Measurements from ENCODE around the gene TMED3. TPM values are rescaled to one million over a fixed set of nuclear protein-coding genes. Genes with fewer than 3 reads are reported as not detected.
"Not testable (repeated sequence)": the region's sequence is repeated elsewhere in the genome, so short reads cannot be mapped to it uniquely, and the experiment has no call there.

Gene TMED3
- total RNA-seq, 2 experiments from 2014 or later, result 37.6 to 37.9 TPM

DNA sequence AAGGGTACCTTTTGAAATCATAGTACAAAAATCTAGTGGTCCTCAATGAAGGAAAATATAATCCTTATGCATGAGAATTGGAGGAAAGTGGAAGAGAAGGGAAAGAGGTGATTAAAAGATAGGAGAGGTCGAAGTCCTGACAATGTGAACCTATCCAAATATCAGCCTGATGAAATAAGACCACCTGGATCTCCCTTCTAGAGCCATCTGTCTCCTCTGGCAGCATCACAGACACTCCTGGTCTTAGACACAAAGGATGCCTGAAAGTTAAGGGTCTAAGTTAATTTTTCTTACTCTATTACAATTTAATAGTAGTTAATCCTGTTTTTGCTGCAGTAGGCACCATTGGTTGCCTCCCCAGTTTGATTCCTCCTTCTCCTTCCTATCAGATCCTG lies 11.1 kb upstream of the TMED3 start:
- CTCF ChIA-PET, result no interaction called here
- H3K9me3 Mint-ChIP-seq, result no peaks in the 10 kb centered on the region
- intact Hi-C loops (cut with micrococcal nuclease), result no loop called here
- H3K4me1 Mint-ChIP-seq (ENCODE audit: low read depth), result no peaks in the 10 kb centered on the region
- DNase-seq, result no peak
- H3K4me3 Mint-ChIP-seq, result no peak overlapping the region
- peaks cover 22% of the 10 kb centered on the region for H3K27me3 Mint-ChIP-seq (ENCODE audit: low read depth)
- H3K27ac Mint-ChIP-seq, result no peak overlapping the region
- H3K36me3 Mint-ChIP-seq (ENCODE audit: low read depth), result no peaks in the 10 kb centered on the region

DNA sequence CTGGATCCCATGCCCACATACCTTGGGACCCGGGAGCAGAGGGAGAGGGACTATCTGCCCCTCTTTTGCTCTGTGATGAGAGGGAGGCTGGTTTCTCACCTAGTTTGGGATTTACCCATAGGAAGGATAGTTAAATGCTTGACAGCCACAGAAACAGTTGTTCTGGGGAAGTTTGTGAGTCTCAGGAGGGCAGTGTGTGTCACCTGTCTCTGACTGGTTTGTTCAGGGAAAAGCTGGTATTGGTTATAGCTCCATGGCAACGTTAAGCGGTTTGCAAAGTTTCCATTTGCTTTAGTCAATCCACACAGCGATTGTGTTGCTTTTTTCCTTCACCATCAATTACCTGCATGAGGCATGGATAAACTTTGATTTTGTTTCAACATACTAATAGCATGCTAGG lies 3.7 kb upstream of the TMED3 start:
- peaks cover 18% of the 10 kb centered on the region for H3K4me1 Mint-ChIP-seq (ENCODE audit: low read depth)
- H3K27me3 Mint-ChIP-seq (ENCODE audit: low read depth), result peaks cover 28% of the 10 kb centered on the region
- H3K27ac Mint-ChIP-seq, result no peak overlapping the region
- DNase-seq, result no peak
- H3K36me3 Mint-ChIP-seq (ENCODE audit: low read depth), result peaks cover 3% of the 10 kb centered on the region
- intact Hi-C loops (cut with micrococcal nuclease), result no loop called here
- H3K9me3 Mint-ChIP-seq, result no peaks in the 10 kb centered on the region
- CTCF ChIA-PET, result no interaction called here
- H3K4me3 Mint-ChIP-seq, result no peak overlapping the region

DNA sequence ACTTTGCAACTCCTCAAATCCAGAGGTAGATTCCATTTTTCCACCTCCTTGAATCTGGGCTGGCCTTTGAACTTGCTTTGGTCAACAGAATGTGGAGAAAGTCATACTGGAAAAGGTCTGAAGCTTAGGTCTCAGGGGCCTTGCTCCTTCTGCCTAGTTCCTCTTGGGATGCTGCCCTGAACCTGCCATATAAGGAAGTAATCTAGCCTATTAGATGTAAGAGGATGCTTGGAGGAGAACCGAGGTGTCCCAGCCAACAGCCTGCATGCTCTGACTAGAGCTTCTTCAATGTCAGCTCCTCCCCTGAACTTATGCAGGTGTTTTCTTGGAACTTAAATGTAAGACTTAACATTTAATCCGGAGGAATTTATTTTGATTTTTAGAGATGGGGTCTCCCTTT lies 2.0 kb upstream of the TMED3 start:
- CTCF ChIA-PET, result no interaction called here
- Mint-ChIP-seq H3K4me3 (no peak overlapping the region), H3K36me3 (ENCODE audit: low read depth) (peaks cover 14% of the 10 kb centered on the region), H3K4me1 (ENCODE audit: low read depth) (peaks cover 30% of the 10 kb centered on the region), H3K9me3 (no peaks in the 10 kb centered on the region), H3K27ac (no peak overlapping the region), H3K27me3 (ENCODE audit: low read depth) (peaks cover 21% of the 10 kb centered on the region)
- intact Hi-C loops (cut with micrococcal nuclease), result no loop called here
- DNase-seq, result no peak

DNA sequence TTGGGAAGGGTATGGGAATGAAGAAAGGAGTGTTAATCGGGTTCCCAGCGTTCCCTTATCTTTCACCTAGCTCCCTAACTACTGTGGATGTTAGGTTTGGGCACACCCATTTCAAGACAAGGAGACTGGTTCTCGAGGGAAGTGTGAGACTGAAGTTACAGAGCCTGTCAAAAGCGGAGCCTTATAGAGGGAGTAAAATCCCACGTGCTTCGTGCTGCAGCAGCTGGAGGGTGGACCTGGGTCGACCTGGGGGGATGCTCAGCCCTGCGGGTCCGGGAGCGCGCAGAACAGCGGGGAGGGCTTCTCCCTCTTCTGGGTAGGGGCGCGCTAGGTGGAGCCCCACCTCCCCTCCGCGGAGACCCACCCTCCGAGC lies 314 bp upstream of the TMED3 start:
- intact Hi-C loops (cut with micrococcal nuclease), result loop anchor here (10.0 kb wide), 2 partner anchors 844 to 1384 kb away; partner anchors contain the start of genes ABHD17C and FAH

DNA sequence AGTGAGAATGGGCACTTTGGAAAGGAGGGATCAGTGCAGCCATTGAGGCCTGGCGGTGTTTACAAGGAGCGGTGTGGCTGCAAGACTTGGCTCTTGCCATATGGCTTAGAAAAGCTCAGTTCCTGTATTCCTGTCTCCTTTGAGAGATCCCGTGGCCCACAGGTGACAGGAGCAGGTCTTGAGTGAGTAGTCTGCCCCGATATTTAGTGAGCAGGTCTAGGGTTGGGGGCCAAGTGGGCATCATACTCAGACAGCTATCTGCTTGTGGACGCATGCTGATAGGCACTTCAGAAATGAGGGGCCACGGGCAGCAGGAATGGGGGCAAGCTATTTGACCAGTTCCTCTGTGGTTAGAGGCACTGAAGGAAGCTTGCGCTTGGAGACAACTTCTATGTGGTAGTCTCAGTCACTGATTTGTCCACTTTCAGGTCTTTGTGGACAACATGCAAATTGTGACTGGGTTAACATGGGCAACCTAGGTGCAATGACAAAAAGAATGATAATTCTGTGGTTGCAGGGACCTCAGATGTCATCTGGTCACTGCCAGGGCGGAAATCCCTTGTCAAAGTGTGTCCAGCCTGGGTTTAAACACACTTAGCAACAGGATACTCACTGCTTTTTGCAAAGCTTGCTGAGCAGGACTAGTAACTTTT lies 1.1 kb downstream of the TMED3 start:
- peaks cover 40% of the 10 kb centered on the region for H3K36me3 Mint-ChIP-seq (ENCODE audit: low read depth)
- H3K9me3 Mint-ChIP-seq, result no peaks in the 10 kb centered on the region
- peaks cover 40% of the 10 kb centered on the region for H3K4me1 Mint-ChIP-seq (ENCODE audit: low read depth)
- CTCF ChIA-PET, result interaction anchor here (1.0 to 1.6 kb wide), 3 partner anchors 44 to 285 kb away, joined by 3 read pairs; no protein-coding TSS in a partner anchor
- intact Hi-C loops (cut with micrococcal nuclease), result loop anchor here (10.0 kb wide), 2 partner anchors 843 to 1383 kb away; partner anchors contain the start of genes ABHD17C and FAH
- H3K27ac Mint-ChIP-seq, result no peak overlapping the region
- H3K4me3 Mint-ChIP-seq, result peak overlapping the region; percentile 85
- no peak for DNase-seq
- H3K27me3 Mint-ChIP-seq (ENCODE audit: low read depth), result peaks cover 14% of the 10 kb centered on the region

More for the DNA sequence above, 314 bp upstream of the TMED3 start:
- CTCF ChIA-PET, result interaction anchor here (1.1 to 1.6 kb wide), 3 partner anchors 29 to 287 kb away, joined by 3 to 4 read pairs (median 4); no protein-coding TSS in a partner anchor
- Mint-ChIP-seq H3K9me3 (no peaks in the 10 kb centered on the region), H3K36me3 (ENCODE audit: low read depth) (peaks cover 28% of the 10 kb centered on the region), H3K27ac (no peak overlapping the region), H3K4me3 (peak overlapping the region; percentile 80), H3K4me1 (ENCODE audit: low read depth) (peaks cover 34% of the 10 kb centered on the region), H3K27me3 (ENCODE audit: low read depth) (peaks cover 18% of the 10 kb centered on the region)
- DNase-seq, result peak; percentile 21

DNA sequence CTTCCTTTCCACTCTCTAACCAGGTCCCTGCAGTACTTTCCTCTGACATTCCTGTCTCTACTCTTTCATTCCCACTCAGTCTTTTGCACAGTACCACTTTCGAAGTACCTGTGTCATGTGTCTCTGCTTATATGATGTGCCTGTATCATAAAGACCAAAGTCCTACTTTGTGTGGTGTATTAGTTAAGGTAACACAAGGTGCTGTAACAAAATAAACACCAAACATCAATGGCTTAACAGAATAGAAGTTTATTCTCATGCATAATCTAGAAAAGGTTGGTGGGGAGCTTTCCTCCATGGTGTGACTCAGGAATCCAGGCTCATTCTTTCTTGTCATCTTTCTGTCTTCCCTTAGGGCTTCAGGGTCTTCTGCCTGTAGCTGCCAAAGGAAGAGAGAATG lies 3.3 kb downstream of the TMED3 start:
- intact Hi-C loops (cut with micrococcal nuclease), result loop anchor here (10.0 kb wide), 2 partner anchors 841 to 1381 kb away; partner anchors contain the start of genes ABHD17C and FAH
- H3K9me3 Mint-ChIP-seq, result no peaks in the 10 kb centered on the region
- H3K4me3 Mint-ChIP-seq, result no peak overlapping the region
- peaks cover 36% of the 10 kb centered on the region for H3K4me1 Mint-ChIP-seq (ENCODE audit: low read depth)
- CTCF ChIA-PET, result no interaction called here
- peaks cover 8% of the 10 kb centered on the region for H3K27me3 Mint-ChIP-seq (ENCODE audit: low read depth)
- H3K36me3 Mint-ChIP-seq (ENCODE audit: low read depth), result peaks cover 59% of the 10 kb centered on the region
- DNase-seq, result no peak
- no peak overlapping the region for H3K27ac Mint-ChIP-seq

DNA sequence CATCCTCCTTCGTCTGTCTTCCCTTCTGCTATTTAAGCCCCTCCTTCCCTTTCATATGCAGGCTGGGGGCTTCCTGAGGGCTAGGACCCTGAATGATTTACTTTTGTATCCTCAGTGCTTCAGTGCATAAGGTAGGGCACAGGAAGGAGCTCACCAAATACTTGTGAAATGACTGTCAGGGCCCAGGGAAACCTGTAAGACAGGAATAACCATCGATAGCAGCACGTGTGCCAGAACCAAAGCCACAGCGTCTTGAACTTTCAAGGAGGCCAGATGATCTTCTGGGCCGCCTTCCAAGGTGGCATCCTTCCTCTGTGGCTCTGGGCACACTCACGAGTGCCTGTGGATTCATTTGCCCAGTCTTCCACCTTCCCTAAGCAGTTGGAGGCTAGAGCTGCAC lies 3.9 kb downstream of the TMED3 start:
- intact Hi-C loops (cut with micrococcal nuclease), result loop anchor here (10.0 kb wide), 2 partner anchors 840 to 1380 kb away; partner anchors contain the start of genes ABHD17C and FAH
- H3K4me1 Mint-ChIP-seq (ENCODE audit: low read depth), result peaks cover 36% of the 10 kb centered on the region
- no peak for DNase-seq
- H3K27me3 Mint-ChIP-seq (ENCODE audit: low read depth), result peaks cover 5% of the 10 kb centered on the region
- H3K9me3 Mint-ChIP-seq, result no peaks in the 10 kb centered on the region
- no peak overlapping the region for H3K4me3 Mint-ChIP-seq
- CTCF ChIA-PET, result no interaction called here
- no peak overlapping the region for H3K27ac Mint-ChIP-seq
- peaks cover 65% of the 10 kb centered on the region for H3K36me3 Mint-ChIP-seq (ENCODE audit: low read depth)

DNA sequence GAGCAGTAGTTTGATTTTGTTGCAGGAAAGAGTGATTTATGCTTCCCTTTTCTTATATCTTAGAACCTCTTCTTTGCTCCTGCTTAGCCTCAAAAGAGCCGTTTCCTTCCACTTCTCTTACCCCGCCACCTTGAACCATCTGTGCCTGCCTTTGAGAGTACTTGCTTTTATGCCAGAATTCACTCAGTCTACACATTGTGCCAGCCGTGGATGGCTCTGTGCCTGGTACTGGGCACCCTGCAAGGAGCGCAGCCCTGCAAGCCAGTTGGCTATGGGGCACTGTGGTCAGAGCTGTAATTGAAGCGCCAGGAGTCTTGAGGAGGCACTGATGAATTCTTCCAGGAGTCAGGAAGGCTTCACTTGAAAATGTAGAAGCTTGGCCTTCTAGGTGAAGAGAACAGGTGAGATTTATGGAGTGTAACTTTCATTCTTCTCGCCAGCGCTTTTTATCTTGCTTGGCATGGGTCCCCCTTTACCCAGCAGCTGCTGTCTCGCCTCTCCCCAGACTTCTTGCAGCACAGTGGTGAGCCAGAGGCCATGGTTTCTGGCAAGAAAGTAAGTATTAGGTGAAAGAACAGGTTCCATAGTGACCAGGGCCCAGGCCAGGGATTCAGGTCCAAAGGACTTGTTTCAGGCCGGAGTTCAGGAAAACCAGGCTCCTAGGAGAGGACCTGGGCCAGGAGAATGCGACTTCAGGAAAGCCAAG lies 4.9 kb downstream of the TMED3 start:
- H3K36me3 Mint-ChIP-seq (ENCODE audit: low read depth), result peaks cover 68% of the 10 kb centered on the region
- H3K4me3 Mint-ChIP-seq, result no peak overlapping the region
- intact Hi-C loops (cut with micrococcal nuclease), result loop anchor here (10.0 kb wide), 2 partner anchors 839 to 1379 kb away; partner anchors contain the start of genes ABHD17C and FAH
- no peaks in the 10 kb centered on the region for H3K9me3 Mint-ChIP-seq
- H3K27me3 Mint-ChIP-seq (ENCODE audit: low read depth), result no peaks in the 10 kb centered on the region
- no peak overlapping the region for H3K27ac Mint-ChIP-seq
- DNase-seq, result no peak
- CTCF ChIA-PET, result interaction anchor here (1.0 kb wide), 1 partner anchor 24 kb away, joined by 3 read pairs; no protein-coding TSS in a partner anchor
- H3K4me1 Mint-ChIP-seq (ENCODE audit: low read depth), result peaks cover 36% of the 10 kb centered on the region

DNA sequence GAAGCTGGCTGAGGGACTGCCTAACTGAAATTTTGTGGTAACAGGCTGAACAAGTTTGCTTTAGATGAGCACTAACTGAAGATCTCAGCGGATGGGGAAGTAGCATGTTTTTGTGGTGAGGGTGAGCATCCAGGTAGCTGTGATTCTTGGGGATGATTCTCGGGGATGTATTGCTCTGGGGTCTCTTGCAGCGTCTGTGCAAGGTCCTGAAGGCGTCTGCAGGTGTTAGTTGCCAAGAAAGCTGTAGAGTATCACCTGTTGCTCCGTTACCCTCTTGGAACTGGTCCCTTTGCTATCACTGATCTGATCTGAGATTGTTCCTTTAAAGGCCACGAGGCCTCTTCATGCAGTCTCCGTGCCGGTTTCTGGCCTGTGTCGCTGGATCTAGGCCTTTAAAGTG lies 6.0 kb downstream of the TMED3 start:
- H3K36me3 Mint-ChIP-seq (ENCODE audit: low read depth), result peaks cover 77% of the 10 kb centered on the region
- intact Hi-C loops (cut with micrococcal nuclease), result loop anchor here (10.0 kb wide), 2 partner anchors 838 to 1378 kb away; partner anchors contain the start of genes ABHD17C and FAH
- H3K27ac Mint-ChIP-seq, result no peak overlapping the region
- no peak for DNase-seq
- no peaks in the 10 kb centered on the region for H3K27me3 Mint-ChIP-seq (ENCODE audit: low read depth)
- H3K9me3 Mint-ChIP-seq, result no peaks in the 10 kb centered on the region
- peaks cover 34% of the 10 kb centered on the region for H3K4me1 Mint-ChIP-seq (ENCODE audit: low read depth)
- no peak overlapping the region for H3K4me3 Mint-ChIP-seq
- CTCF ChIA-PET, result no interaction called here

DNA sequence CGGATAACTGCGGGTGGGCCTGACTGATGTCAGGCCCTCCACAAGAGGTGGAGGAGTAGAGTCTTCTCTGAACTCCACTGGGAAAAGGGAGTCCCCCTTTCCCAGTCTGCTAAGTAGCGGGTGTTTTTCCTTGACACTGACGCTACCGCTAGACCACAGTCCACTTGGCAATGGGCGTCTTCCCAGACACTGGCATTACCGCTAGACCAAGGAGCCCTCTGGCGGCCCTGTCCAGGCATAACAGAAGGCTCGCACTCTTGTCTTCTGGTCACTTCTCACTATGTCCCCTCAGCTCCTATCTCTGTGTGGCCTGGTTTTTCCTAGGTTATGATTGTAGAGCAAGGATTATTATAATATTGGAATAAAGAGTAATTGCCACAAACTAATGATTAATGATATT lies 9.1 kb downstream of the TMED3 start:
- H3K9me3 Mint-ChIP-seq; DNase-seq; H3K27ac Mint-ChIP-seq; CTCF ChIA-PET; H3K27me3 Mint-ChIP-seq (ENCODE audit: low read depth); H3K4me3 Mint-ChIP-seq: not testable (repeated sequence)
- peaks cover 74% of the 10 kb centered on the region for H3K36me3 Mint-ChIP-seq (ENCODE audit: low read depth)
- intact Hi-C loops (cut with micrococcal nuclease), result loop anchor here (10.0 kb wide), 2 partner anchors 835 to 1375 kb away; partner anchors contain the start of genes ABHD17C and FAH
- H3K4me1 Mint-ChIP-seq (ENCODE audit: low read depth), result peaks cover 16% of the 10 kb centered on the region

DNA sequence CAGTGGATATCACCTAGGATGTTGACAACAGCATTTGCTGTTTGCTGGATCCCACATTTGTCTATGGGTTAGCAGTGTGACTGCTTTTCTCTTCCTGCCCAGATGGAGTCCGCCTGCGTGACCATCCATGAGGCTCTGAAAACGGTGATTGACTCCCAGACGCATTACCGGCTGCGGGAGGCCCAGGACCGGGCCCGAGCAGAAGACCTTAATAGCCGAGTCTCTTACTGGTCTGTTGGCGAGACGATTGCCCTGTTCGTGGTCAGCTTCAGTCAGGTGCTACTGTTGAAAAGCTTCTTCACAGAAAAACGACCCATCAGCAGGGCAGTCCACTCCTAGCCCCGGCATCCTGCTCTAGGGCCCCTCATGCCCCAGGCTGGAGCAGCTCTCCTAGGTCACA lies 11.0 kb downstream of the TMED3 start:
- Mint-ChIP-seq H3K4me3 (no peak overlapping the region), H3K27ac (no peak overlapping the region), H3K36me3 (ENCODE audit: low read depth) (peaks cover 75% of the 10 kb centered on the region), H3K9me3 (no peaks in the 10 kb centered on the region), H3K27me3 (ENCODE audit: low read depth) (no peaks in the 10 kb centered on the region), H3K4me1 (ENCODE audit: low read depth) (peaks cover 6% of the 10 kb centered on the region)
- no peak for DNase-seq
- intact Hi-C loops (cut with micrococcal nuclease), result no loop called here
- CTCF ChIA-PET, result no interaction called here

DNA sequence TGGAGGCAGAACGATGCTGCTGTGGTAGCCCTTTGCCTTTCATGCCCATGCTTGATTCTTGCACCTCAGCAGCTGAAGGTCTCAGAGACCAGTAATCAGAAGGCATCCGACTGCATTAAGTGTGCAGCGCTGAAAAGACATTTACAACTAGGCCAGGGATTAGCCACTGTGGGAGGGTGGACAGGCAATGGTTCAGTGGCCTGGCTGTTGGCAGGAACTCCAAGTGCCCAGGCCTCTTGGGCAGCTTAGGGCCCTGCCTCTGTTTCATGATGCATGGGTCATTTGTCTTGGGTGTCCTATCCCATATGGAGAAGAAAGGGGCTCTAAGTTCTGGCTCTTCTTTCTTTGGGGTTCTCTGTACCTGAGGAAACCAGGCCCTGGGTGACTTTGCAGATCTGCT lies 11.4 kb downstream of the TMED3 start:
- Mint-ChIP-seq H3K4me3 (no peak overlapping the region), H3K36me3 (ENCODE audit: low read depth) (peaks cover 74% of the 10 kb centered on the region), H3K27me3 (ENCODE audit: low read depth) (no peaks in the 10 kb centered on the region), H3K9me3 (no peaks in the 10 kb centered on the region), H3K27ac (no peak overlapping the region), H3K4me1 (ENCODE audit: low read depth) (peaks cover 5% of the 10 kb centered on the region)
- intact Hi-C loops (cut with micrococcal nuclease), result no loop called here
- DNase-seq, result no peak
- CTCF ChIA-PET, result no interaction called here
